ENCODE results near the gene TOR2A. TPM values are rescaled to one million over a fixed set of nuclear protein-coding genes. Genes with fewer than 3 reads are reported as not detected.
A peak's percentile ranks its signal among the peaks of the same experiment; 100 is the strongest.

The TOR2A gene
- total and polyA plus RNA-seq, 9 of the 15 experiments (the other 6 are each of a cell fraction or from before 2014, with no cell fraction given): 0.80 to 25.9 (median 11.1) TPM

DNA sequence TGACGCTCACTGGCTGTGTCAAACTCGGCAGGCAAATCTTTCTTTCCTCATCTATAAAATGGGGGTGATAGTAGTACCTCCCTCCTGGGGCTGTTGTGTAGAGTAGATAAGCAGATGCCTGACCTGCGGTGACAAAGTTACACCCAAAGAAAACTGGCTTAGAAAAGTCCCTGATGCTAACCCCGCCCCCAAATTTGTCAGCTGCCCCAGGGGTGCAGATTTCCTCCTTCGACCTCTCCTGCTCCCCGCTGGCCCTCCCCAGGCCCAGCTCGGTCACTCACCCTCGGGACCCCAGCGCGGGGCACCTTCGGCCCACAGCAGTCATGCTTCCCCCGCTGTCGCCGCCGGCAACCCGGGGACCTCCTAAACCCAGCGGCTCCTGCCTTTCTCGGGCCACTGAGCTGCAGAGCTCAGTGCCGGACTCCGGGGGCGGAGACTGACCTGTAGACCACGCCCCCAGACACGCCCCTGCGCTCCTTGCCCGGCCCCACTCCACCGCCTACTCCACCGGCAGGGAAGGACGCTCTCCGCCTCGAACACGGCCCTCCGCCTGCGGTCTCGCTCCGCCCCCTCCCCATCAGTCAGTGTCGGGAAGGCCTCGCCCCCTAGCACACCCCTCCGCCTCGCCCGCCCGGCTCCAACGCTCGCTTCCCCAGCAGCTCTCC lies 35.9 kb upstream of the TOR2A start (continued):
- TF ChIP-seq MEIS2 (IDR thresholded peaks at IDR 0.05; ENCODE audit: partially characterized antibody) (peak; percentile 100), LCOR (CRISPR knock-in tag; IDR thresholded peaks at IDR 0.05) (0 out of 2 replicates have a peak, but pooled peaks have one; percentile 5), CREB1 (IDR thresholded peaks at IDR 0.05) (no peak; the same call in 1 of the 2 replicates), CREB1 (CRISPR knock-in tag; IDR thresholded peaks at IDR 0.05) (0 out of 2 replicates have a peak, but pooled peaks have one; percentile 37), KAT8 (IDR thresholded peaks at IDR 0.05; ENCODE audit: low read depth) (no peak), CBFA2T3 (IDR thresholded peaks at IDR 0.05) (peak; percentile 70), MYC (IDR thresholded peaks at IDR 0.05; ENCODE audit: low read depth, low read length) (peak; percentile 32; the same call in 1 of the 2 replicates), MYC (CRISPR knock-in tag; IDR thresholded peaks at IDR 0.05; ENCODE audit: borderline replicate concordance, low read depth) (no peak), BCOR (IDR thresholded peaks at IDR 0.05) (peak; percentile 32; the same call in 1 of the 2 replicates), FIP1L1 (IDR thresholded peaks at IDR 0.05; ENCODE audit: low read depth, low read length, poor library complexity, severe bottlenecking) (peak; percentile 47), MTA1 (IDR thresholded peaks at IDR 0.05; ENCODE audit: borderline replicate concordance) (no peak), SRF (CRISPR knock-in tag; IDR thresholded peaks at IDR 0.05) (peak in 1 of 2 experiments; percentile 74; a peak in 2 of 4 replicates), EGR1 (conservative IDR thresholded peaks at IDR 0.05) (peak; percentile 92)
- TF ChIP-seq, protein P1, sequence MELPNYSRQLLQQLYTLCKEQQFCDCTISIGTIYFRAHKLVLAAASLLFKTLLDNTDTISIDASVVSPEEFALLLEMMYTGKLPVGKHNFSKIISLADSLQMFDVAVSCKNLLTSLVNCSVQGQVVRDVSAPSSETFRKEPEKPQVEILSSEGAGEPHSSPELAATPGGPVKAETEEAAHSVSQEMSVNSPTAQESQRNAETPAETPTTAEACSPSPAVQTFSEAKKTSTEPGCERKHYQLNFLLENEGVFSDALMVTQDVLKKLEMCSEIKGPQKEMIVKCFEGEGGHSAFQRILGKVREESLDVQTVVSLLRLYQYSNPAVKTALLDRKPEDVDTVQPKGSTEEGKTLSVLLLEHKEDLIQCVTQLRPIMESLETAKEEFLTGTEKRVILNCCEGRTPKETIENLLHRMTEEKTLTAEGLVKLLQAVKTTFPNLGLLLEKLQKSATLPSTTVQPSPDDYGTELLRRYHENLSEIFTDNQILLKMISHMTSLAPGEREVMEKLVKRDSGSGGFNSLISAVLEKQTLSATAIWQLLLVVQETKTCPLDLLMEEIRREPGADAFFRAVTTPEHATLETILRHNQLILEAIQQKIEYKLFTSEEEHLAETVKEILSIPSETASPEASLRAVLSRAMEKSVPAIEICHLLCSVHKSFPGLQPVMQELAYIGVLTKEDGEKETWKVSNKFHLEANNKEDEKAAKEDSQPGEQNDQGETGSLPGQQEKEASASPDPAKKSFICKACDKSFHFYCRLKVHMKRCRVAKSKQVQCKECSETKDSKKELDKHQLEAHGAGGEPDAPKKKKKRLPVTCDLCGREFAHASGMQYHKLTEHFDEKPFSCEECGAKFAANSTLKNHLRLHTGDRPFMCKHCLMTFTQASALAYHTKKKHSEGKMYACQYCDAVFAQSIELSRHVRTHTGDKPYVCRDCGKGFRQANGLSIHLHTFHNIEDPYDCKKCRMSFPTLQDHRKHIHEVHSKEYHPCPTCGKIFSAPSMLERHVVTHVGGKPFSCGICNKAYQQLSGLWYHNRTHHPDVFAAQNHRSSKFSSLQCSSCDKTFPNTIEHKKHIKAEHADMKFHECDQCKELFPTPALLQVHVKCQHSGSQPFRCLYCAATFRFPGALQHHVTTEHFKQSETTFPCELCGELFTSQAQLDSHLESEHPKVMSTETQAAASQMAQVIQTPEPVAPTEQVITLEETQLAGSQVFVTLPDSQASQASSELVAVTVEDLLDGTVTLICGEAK (IDR thresholded peaks at IDR 0.05): no peak
- TF ChIP-seq, protein P1 (CRISPR knock-in tag; IDR thresholded peaks at IDR 0.05): no peak
- TF ChIP-seq, protein P2, sequence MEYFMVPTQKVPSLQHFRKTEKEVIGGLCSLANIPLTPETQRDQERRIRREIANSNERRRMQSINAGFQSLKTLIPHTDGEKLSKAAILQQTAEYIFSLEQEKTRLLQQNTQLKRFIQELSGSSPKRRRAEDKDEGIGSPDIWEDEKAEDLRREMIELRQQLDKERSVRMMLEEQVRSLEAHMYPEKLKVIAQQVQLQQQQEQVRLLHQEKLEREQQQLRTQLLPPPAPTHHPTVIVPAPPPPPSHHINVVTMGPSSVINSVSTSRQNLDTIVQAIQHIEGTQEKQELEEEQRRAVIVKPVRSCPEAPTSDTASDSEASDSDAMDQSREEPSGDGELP (CRISPR knock-in tag; IDR thresholded peaks at IDR 0.05; ENCODE audit: borderline replicate concordance): peak; percentile 82
- TF ChIP-seq, protein P3, sequence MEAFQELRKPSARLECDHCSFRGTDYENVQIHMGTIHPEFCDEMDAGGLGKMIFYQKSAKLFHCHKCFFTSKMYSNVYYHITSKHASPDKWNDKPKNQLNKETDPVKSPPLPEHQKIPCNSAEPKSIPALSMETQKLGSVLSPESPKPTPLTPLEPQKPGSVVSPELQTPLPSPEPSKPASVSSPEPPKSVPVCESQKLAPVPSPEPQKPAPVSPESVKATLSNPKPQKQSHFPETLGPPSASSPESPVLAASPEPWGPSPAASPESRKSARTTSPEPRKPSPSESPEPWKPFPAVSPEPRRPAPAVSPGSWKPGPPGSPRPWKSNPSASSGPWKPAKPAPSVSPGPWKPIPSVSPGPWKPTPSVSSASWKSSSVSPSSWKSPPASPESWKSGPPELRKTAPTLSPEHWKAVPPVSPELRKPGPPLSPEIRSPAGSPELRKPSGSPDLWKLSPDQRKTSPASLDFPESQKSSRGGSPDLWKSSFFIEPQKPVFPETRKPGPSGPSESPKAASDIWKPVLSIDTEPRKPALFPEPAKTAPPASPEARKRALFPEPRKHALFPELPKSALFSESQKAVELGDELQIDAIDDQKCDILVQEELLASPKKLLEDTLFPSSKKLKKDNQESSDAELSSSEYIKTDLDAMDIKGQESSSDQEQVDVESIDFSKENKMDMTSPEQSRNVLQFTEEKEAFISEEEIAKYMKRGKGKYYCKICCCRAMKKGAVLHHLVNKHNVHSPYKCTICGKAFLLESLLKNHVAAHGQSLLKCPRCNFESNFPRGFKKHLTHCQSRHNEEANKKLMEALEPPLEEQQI (IDR thresholded peaks at IDR 0.05): no peak
